HCT116 (cell line): ENCODE results near the gene GRM8.

Experiments used
- ATF3 ChIP-seq: IDR thresholded peaks from 2 replicates; pipeline ENCODE4 v1.6.1; 2012
- CTCF ChIP-seq, 3 experiments: fragments of 200-600 bp in 1 of 3; sonication (generic) in 1 of 3; IDR thresholded peaks in 2 of 3; conservative IDR thresholded peaks in 1 of 3; 2 replicates each; pipeline ENCODE4 v1.5.1; 2012 to 2017; ENCODE audit warnings: low read depth in 2 of 3, low read length in 2 of 3, antibody characterized with exemption in 1 of 3, borderline replicate concordance in 1 of 3, control low read depth in 1 of 3, mild to moderate bottlenecking in 1 of 3, mixed read lengths in 1 of 3, mixed run types in 1 of 3, moderate library complexity in 1 of 3; ENCODE audit not compliant: insufficient read depth in 1 of 3
- ELF1 ChIP-seq: IDR thresholded peaks from 2 replicates; pipeline ENCODE4 v1.6.1; 2012; ENCODE audit warnings: low read depth, borderline replicate concordance
- EZH2 ChIP-seq: fragments of 200-600 bp; sonication (generic); IDR thresholded peaks from 2 replicates; pipeline ENCODE4 v1.6.1; 2017; ENCODE audit warnings: antibody characterized with exemption, mixed run types
- POLR2A ChIP-seq: IDR thresholded peaks from 2 replicates; pipeline ENCODE4 v1.7.0; 2011; ENCODE audit warnings: borderline replicate concordance; ENCODE audit not compliant: insufficient read depth, insufficient read length; ENCODE audit errors: extremely low read depth
- POLR2AphosphoS5 ChIP-seq: IDR thresholded peaks from 2 replicates; pipeline ENCODE4 v1.6.1; 2011; ENCODE audit warnings: mild to moderate bottlenecking, low read depth, low read length, moderate library complexity
- RAD21 ChIP-seq: IDR thresholded peaks from 2 replicates; pipeline ENCODE4 v1.6.1; 2012; ENCODE audit warnings: low read depth, mild to moderate bottlenecking
- TF ChIP-seq, protein P1 (sequence below): IDR thresholded peaks from 2 replicates; pipeline ENCODE4 v1.6.1; 2012

GRCh38 chr7:126685596-126685995, 567.1 kb downstream of the GRM8 start:
- TF ChIP-seq POLR2AphosphoS5 (no peak), ATF3 (no peak), CTCF (IDR thresholded peaks at IDR 0.05 in 2 of 3, conservative IDR thresholded peaks at IDR 0.05 in 1 of 3; ENCODE audit: borderline replicate concordance in 1 of 3, insufficient read depth in 1 of 3, low read depth in 2 of 3, low read length in 2 of 3) (no peak), POLR2A (no peak), EZH2 (no peak), RAD21 (no peak), ELF1 (no peak)
- TF ChIP-seq, protein P1, sequence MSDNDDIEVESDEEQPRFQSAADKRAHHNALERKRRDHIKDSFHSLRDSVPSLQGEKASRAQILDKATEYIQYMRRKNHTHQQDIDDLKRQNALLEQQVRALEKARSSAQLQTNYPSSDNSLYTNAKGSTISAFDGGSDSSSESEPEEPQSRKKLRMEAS, result no peak
